Caco-2 (cell line): ENCODE data around the gene SLC6A18. TPM values are rescaled to one million over a fixed set of nuclear protein-coding genes. Genes with fewer than 3 reads are reported as not detected.

Experiments
- BruUV-seq: library from RNA; stranded (reverse); fragments of 400-500 nt; replicated peaks from 2 replicates; lab custom pipeline; 2021; lab: Mats Ljungman, UMichigan
- CTCF ChIA-PET: fragments of 300-600 bp; sonication (Branson Sonifier 250); formaldehyde crosslinking; loops from one replicate; lab custom pipeline; 2022; ENCODE audit warnings: antibody characterized with exemption; lab: Charles Lee
- POLR2A ChIA-PET: fragments of 300-600 bp; sonication (Branson Sonifier 250); formaldehyde crosslinking; loops from one replicate; lab custom pipeline; 2022; ENCODE audit warnings: antibody characterized with exemption; lab: Charles Lee
- DNase-seq, 2 experiments: peaks; one replicate each; pipeline versions ENCODE4 v3.0.0 to v3.0.0-alpha.2; 2020 to 2022
- H3K27me3 ChIP-seq: replicated peaks from 2 replicates; pipeline ENCODE4 v1.6.0; 2011; ENCODE audit warnings: low read length; ENCODE audit not compliant: control insufficient read depth, insufficient read depth
- H3K36me3 ChIP-seq: 2 replicates; pipeline ENCODE4 v1.5.1; 2011; ENCODE audit warnings: low read length; ENCODE audit not compliant: control insufficient read depth, insufficient read depth
- H3K4me1 ChIP-seq: fragments of 250-450 bp; sonication (Bioruptor Pico); 2 replicates; pipeline ENCODE4 v1.5.1; 2020; ENCODE audit warnings: mild to moderate bottlenecking
- H3K4me3 ChIP-seq: 2 replicates; pipeline ENCODE4 v1.5.1; 2011; ENCODE audit warnings: low read depth, mild to moderate bottlenecking, control low read depth, low read length
- H3K9me3 ChIP-seq: fragments of 250-450 bp; sonication (Bioruptor Pico); 2 replicates; pipeline ENCODE4 v1.5.1; 2020; ENCODE audit warnings: mild to moderate bottlenecking, moderate library complexity
- H3K27ac Mint-ChIP-seq: one replicate; pipeline ENCODE4 v1.8.0; 2022; ENCODE audit warnings: mixed read lengths; ENCODE audit not compliant: unreplicated experiment
- H3K27me3 Mint-ChIP-seq: one replicate; pipeline ENCODE4 v1.8.0; 2022; ENCODE audit warnings: mixed read lengths; ENCODE audit not compliant: insufficient read depth, unreplicated experiment
- H3K36me3 Mint-ChIP-seq: one replicate; pipeline ENCODE4 v1.8.0; 2022; ENCODE audit warnings: mild to moderate bottlenecking, mixed read lengths; ENCODE audit not compliant: insufficient read depth, unreplicated experiment
- H3K4me1 Mint-ChIP-seq: one replicate; pipeline ENCODE4 v1.8.0; 2022; ENCODE audit warnings: low read depth, mixed read lengths; ENCODE audit not compliant: unreplicated experiment
- H3K4me3 Mint-ChIP-seq: one replicate; pipeline ENCODE4 v1.8.0; 2022; ENCODE audit warnings: mild to moderate bottlenecking, moderate library complexity, mixed read lengths; ENCODE audit not compliant: unreplicated experiment
- H3K9me3 Mint-ChIP-seq: one replicate; pipeline ENCODE4 v1.8.0; 2022; ENCODE audit warnings: mixed read lengths; ENCODE audit not compliant: unreplicated experiment
- intact Hi-C: fragments of 100-400 bp; cut with micrococcal nuclease; formaldehyde crosslinking; loops from one replicate; pipeline ENCODE4 v1.10.0; 2022; ENCODE audit not compliant: unreplicated experiment
- total RNA-seq: library from RNA; stranded (reverse); gene quantifications from 2 replicates; pipeline ENCODE4 v1.2.3, GENCODE V29; 2022
- TF ChIP-seq, protein P1 (sequence below), 2 experiments: fragments of 200-600 bp in 1 of 2; IDR thresholded peaks; 1 replicate in 1 of 2; 2 replicates in 1 of 2; pipeline versions ENCODE4 v1.5.1 to v1.8.0; 2011 to 2022; ENCODE audit warnings: antibody characterized with exemption in 1 of 2, control low read depth in 1 of 2, inconsistent platforms in 1 of 2, low read depth in 1 of 2, low read length in 1 of 2, mild to moderate bottlenecking in 1 of 2, moderate library complexity in 1 of 2; ENCODE audit not compliant: insufficient read depth in 1 of 2, severe bottlenecking in 1 of 2, unreplicated experiment in 1 of 2

SLC6A18 gene
- total RNA-seq, 1 experiment from 2014 or later: not detected

GRCh38 chr5:1253456-1254105, 28.4 kb downstream of the SLC6A18 start:
- Histone ChIP-seq H3K4me3 (no peak overlapping the region), H3K4me1 (peaks cover 7% of the 10 kb centered on the region), H3K27me3 (no peaks in the 10 kb centered on the region; the same call in 1 of the 2 replicates), H3K36me3 (no peaks in the 10 kb centered on the region), H3K9me3 (no peaks in the 10 kb centered on the region)
- TF ChIP-seq, protein P1, sequence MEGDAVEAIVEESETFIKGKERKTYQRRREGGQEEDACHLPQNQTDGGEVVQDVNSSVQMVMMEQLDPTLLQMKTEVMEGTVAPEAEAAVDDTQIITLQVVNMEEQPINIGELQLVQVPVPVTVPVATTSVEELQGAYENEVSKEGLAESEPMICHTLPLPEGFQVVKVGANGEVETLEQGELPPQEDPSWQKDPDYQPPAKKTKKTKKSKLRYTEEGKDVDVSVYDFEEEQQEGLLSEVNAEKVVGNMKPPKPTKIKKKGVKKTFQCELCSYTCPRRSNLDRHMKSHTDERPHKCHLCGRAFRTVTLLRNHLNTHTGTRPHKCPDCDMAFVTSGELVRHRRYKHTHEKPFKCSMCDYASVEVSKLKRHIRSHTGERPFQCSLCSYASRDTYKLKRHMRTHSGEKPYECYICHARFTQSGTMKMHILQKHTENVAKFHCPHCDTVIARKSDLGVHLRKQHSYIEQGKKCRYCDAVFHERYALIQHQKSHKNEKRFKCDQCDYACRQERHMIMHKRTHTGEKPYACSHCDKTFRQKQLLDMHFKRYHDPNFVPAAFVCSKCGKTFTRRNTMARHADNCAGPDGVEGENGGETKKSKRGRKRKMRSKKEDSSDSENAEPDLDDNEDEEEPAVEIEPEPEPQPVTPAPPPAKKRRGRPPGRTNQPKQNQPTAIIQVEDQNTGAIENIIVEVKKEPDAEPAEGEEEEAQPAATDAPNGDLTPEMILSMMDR (IDR thresholded peaks at IDR 0.05; ENCODE audit: insufficient read depth in 1 of 2, low read depth in 1 of 2, low read length in 1 of 2, severe bottlenecking in 1 of 2, unreplicated experiment in 1 of 2): no peak
- Mint-ChIP-seq H3K36me3 (peaks cover 11% of the 10 kb centered on the region), H3K27ac (no peak overlapping the region), H3K27me3 (no peaks in the 10 kb centered on the region), H3K4me1 (peaks cover 6% of the 10 kb centered on the region), H3K4me3 (no peak overlapping the region), H3K9me3 (no peaks in the 10 kb centered on the region)
- intact Hi-C loops: no loop called here
- no peak for DNase-seq
- POLR2A ChIA-PET: no interaction called here
- CTCF ChIA-PET: no interaction called here
- BruUV-seq: no TSS peak

DNA sequence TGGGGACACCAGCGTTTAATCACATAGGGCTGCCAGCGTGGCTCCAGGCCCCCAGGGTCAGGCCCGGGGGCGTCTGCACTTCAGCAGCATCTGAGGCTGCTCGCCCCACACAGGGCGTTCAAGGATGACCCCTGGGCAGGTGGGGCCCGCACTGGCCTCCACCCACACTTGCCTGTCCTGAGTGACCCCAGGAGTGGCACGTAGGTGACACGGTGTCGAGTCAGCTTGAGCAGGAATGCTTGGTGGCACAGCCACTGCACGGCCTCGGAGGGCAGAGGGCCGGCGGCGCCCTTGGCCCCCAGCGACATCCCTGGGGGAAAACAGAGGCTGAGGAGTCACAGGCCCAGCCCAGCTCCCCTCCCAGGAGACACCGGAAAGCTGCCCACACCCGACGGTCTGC, 29.0 kb downstream of the SLC6A18 start:
- TF ChIP-seq, protein P1 (IDR thresholded peaks at IDR 0.05; ENCODE audit: insufficient read depth in 1 of 2, low read depth in 1 of 2, low read length in 1 of 2, severe bottlenecking in 1 of 2, unreplicated experiment in 1 of 2): no peak
- no peak overlapping the region for H3K27ac Mint-ChIP-seq
- H3K36me3 Mint-ChIP-seq: peaks cover 14% of the 10 kb centered on the region
- BruUV-seq: no TSS peak
- H3K4me3 Mint-ChIP-seq: no peak overlapping the region
- intact Hi-C loops: no loop called here
- no peaks in the 10 kb centered on the region for H3K9me3 Mint-ChIP-seq
- H3K9me3 ChIP-seq: no peaks in the 10 kb centered on the region
- H3K4me1 Mint-ChIP-seq: peaks cover 6% of the 10 kb centered on the region
- ChIA-PET POLR2A (no interaction called here), CTCF (no interaction called here)
- peaks cover 7% of the 10 kb centered on the region for H3K4me1 ChIP-seq
- no peak overlapping the region for H3K4me3 ChIP-seq
- H3K27me3 Mint-ChIP-seq: no peaks in the 10 kb centered on the region
- no peaks in the 10 kb centered on the region for H3K36me3 ChIP-seq
- no peak for DNase-seq
- H3K27me3 ChIP-seq: no peaks in the 10 kb centered on the region; the same call in 1 of the 2 replicates

- Histone ChIP-seq H3K27me3 (no peaks in the 10 kb centered on the region; the same call in 1 of the 2 replicates), H3K9me3 (no peaks in the 10 kb centered on the region), H3K4me1 (peaks cover 7% of the 10 kb centered on the region), H3K4me3 (no peak overlapping the region), H3K36me3 (no peaks in the 10 kb centered on the region)
- Mint-ChIP-seq H3K27me3 (no peaks in the 10 kb centered on the region), H3K27ac (no peak overlapping the region), H3K4me3 (no peak overlapping the region), H3K9me3 (no peaks in the 10 kb centered on the region), H3K36me3 (peaks cover 18% of the 10 kb centered on the region), H3K4me1 (peaks cover 6% of the 10 kb centered on the region)
- TF ChIP-seq, protein P1 (IDR thresholded peaks at IDR 0.05; ENCODE audit: insufficient read depth in 1 of 2, low read depth in 1 of 2, low read length in 1 of 2, severe bottlenecking in 1 of 2, unreplicated experiment in 1 of 2): no peak
- intact Hi-C loops: no loop called here
- POLR2A ChIA-PET: no interaction called here
- BruUV-seq: no TSS peak
- CTCF ChIA-PET: no interaction called here
- DNase-seq: no peak
These were observed 29.9 kb downstream of the SLC6A18 start for GRCh38 chr5:1255081-1255561.
